Smooth muscle cell (in vitro differentiated cells): ENCODE data around the gene ARHGAP18. TPM values are rescaled to one million over a fixed set of nuclear protein-coding genes. Genes with fewer than 3 reads are reported as not detected.

Experiments used
- DNase-seq: peaks from one replicate; lab custom pipeline; 2025; ENCODE audit not compliant: unreplicated experiment; lab: John Stamatoyannopoulos, UW
- H2AFZ ChIP-seq: fragments of 200-600 bp; sonication (generic); 2 replicates; pipeline ENCODE4 v1.6.0; 2016; ENCODE audit warnings: antibody characterized with exemption, low read depth, mild to moderate bottlenecking
- H3F3A ChIP-seq: fragments of 200-600 bp; sonication (generic); 2 replicates; pipeline ENCODE4 v1.6.0; 2017; ENCODE audit warnings: antibody characterized with exemption, low read depth
- H3K27ac ChIP-seq: fragments of 200-600 bp; sonication (generic); 2 replicates; pipeline ENCODE4 v1.5.1; 2016; ENCODE audit warnings: low read depth, mild to moderate bottlenecking
- H3K27me3 ChIP-seq: fragments of 200-600 bp; sonication (generic); 2 replicates; pipeline ENCODE4 v1.6.1; 2016; ENCODE audit warnings: low read depth, mild to moderate bottlenecking
- H3K36me3 ChIP-seq: fragments of 200-600 bp; sonication (generic); 2 replicates; pipeline ENCODE4 v1.5.1; 2016; ENCODE audit warnings: low read depth
- H3K4me1 ChIP-seq: fragments of 200-600 bp; sonication (generic); 2 replicates; pipeline ENCODE4 v1.5.1; 2016; ENCODE audit warnings: low read depth
- H3K4me2 ChIP-seq: fragments of 200-600 bp; sonication (generic); 2 replicates; pipeline ENCODE4 v1.6.0; 2016; ENCODE audit warnings: mild to moderate bottlenecking
- H3K4me3 ChIP-seq: fragments of 200-600 bp; sonication (generic); 2 replicates; pipeline ENCODE4 v1.5.1; 2016; ENCODE audit warnings: mild to moderate bottlenecking
- H3K79me2 ChIP-seq: fragments of 200-600 bp; sonication (generic); 2 replicates; pipeline ENCODE4 v1.6.0; 2016; ENCODE audit warnings: low read depth, mild to moderate bottlenecking
- H3K9ac ChIP-seq: fragments of 200-600 bp; sonication (generic); 2 replicates; pipeline ENCODE4 v1.6.0; 2016; ENCODE audit warnings: low read depth
- H3K9me3 ChIP-seq: fragments of 200-600 bp; sonication (generic); replicated peaks from 2 replicates; pipeline ENCODE4 v1.5.1; 2016; ENCODE audit warnings: low read depth
- H4K20me1 ChIP-seq: fragments of 200-600 bp; sonication (generic); 2 replicates; pipeline ENCODE4 v1.6.0; 2016; ENCODE audit warnings: low read depth
- CTCF ChIP-seq: fragments of 200-600 bp; sonication (generic); IDR thresholded peaks from 2 replicates; pipeline ENCODE4 v1.5.1; 2017; ENCODE audit warnings: borderline replicate concordance, mild to moderate bottlenecking, antibody characterized with exemption; ENCODE audit not compliant: insufficient read depth, poor library complexity, severe bottlenecking
- WGBS: methylation state at CpG from one replicate; pipeline ENCODE4 v1.1.7; 2016; ENCODE audit warnings: low lambda C conversion rate; 5-methylcytosine and 5-hydroxymethylcytosine counted together
- polyA plus RNA-seq: library from polyadenylated mRNA; unstranded; fragments of >200 nt; fragmentation: Nextera tagmentation; extraction: Ambion mirVana; gene quantifications from 2 replicates; pipeline ENCODE4 v1.2.1, GENCODE V29; 2016
- total RNA-seq: library from RNA; depleted of rRNA; stranded (reverse); fragments of >200 nt; gene quantifications from 2 replicates; pipeline ENCODE4 v1.2.3, GENCODE V29; 2014

Gene ARHGAP18
- total and polyA plus RNA-seq, 2 experiments from 2014 or later: 3.2 to 9.6 TPM

- H3K79me2 ChIP-seq: no peaks in the 10 kb centered on the region
- DNase-seq: no peak
- WGBS: 74% methylated on average over 7 of the region's 7 CpGs
- H3K4me2 ChIP-seq: peak overlapping the region; percentile 71
- H3K9ac ChIP-seq: peak overlapping the region; percentile 8
- no peaks in the 10 kb centered on the region for H3K9me3 ChIP-seq
- H3K27ac ChIP-seq: peak overlapping the region; percentile 84
- no peak for TF ChIP-seq CTCF
- no peaks in the 10 kb centered on the region for H3K36me3 ChIP-seq
- peak overlapping the region; percentile 41 for H2AFZ ChIP-seq
- no peaks in the 10 kb centered on the region for H3K4me1 ChIP-seq
- H3F3A ChIP-seq: peaks cover 11% of the 10 kb centered on the region
- no peak overlapping the region for H3K4me3 ChIP-seq
- no peaks in the 10 kb centered on the region for H4K20me1 ChIP-seq
- no peaks in the 10 kb centered on the region for H3K27me3 ChIP-seq
Observed at GRCh38 chr6:129748901-129749748, 39.1 kb upstream of the ARHGAP18 start.

- peak overlapping the region; percentile 84 for H3K27ac ChIP-seq
- DNase-seq: no peak
- no peaks in the 10 kb centered on the region for H4K20me1 ChIP-seq
- H3K27me3 ChIP-seq: no peaks in the 10 kb centered on the region
- peak overlapping the region; percentile 71 for H3K4me2 ChIP-seq
- H2AFZ ChIP-seq: peak overlapping the region; percentile 6
- H3K4me1 ChIP-seq: no peaks in the 10 kb centered on the region
- no peak overlapping the region for H3K9ac ChIP-seq
- H3K9me3 ChIP-seq: no peaks in the 10 kb centered on the region
- TF ChIP-seq CTCF: peak; percentile 20
- 56% methylated on average over 4 of the region's 4 CpGs for WGBS
- no peaks in the 10 kb centered on the region for H3K36me3 ChIP-seq
- H3K4me3 ChIP-seq: no peak overlapping the region
- peaks cover 18% of the 10 kb centered on the region for H3F3A ChIP-seq
- no peaks in the 10 kb centered on the region for H3K79me2 ChIP-seq
Observed at GRCh38 chr6:129748212-129748900, 38.4 kb upstream of the ARHGAP18 start.

DNA sequence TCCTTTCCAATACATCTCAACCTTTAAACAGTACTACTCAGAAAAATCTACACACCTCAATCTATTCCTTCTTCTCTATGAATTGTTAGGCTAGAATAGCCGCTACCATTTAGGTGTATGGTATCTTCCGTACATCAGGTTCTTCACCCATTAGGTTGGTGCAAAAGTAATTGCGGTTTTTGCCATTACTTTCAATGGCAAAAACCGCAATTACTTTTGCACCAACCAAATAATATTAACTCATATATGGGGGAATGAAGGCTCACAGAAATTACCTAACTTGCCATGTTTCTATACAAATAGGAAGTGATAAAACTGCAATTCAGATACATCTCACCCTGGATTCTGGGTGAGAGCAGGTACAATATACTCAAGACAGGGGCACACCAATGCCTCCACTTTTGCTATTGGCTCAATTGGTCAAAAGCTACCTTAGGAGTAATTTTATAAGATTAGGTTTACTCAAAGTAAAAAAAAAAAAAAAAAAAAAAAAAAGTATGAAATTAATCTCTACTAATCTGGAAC is 37.7 kb upstream of the ARHGAP18 start:
- Histone ChIP-seq H3K4me1 (no peaks in the 10 kb centered on the region), H3F3A (peaks cover 20% of the 10 kb centered on the region), H3K79me2 (no peaks in the 10 kb centered on the region), H4K20me1 (no peaks in the 10 kb centered on the region), H3K9me3 (no peaks in the 10 kb centered on the region), H3K27me3 (no peaks in the 10 kb centered on the region), H3K36me3 (no peaks in the 10 kb centered on the region), H3K4me2 (no peak overlapping the region), H2AFZ (no peak overlapping the region), H3K4me3 (no peak overlapping the region), H3K27ac (peak overlapping the region; percentile 84), H3K9ac (no peak overlapping the region)
- TF ChIP-seq CTCF: no peak
- DNase-seq: no peak
- WGBS: 98% methylated on average over 4 of the region's 4 CpGs
